COLO668 (cell line): Measurements from ENCODE around the gene RNU1-3.
"Not testable (repeated sequence)": the region's sequence is repeated elsewhere in the genome, so short reads cannot be mapped to it uniquely, and the experiment has no call there.

Experiments
- DNase-seq: peaks from one replicate; lab custom pipeline; 2025; ENCODE audit not compliant: unreplicated experiment; lab: John Stamatoyannopoulos, UW

RNU1-3 gene

DNA sequence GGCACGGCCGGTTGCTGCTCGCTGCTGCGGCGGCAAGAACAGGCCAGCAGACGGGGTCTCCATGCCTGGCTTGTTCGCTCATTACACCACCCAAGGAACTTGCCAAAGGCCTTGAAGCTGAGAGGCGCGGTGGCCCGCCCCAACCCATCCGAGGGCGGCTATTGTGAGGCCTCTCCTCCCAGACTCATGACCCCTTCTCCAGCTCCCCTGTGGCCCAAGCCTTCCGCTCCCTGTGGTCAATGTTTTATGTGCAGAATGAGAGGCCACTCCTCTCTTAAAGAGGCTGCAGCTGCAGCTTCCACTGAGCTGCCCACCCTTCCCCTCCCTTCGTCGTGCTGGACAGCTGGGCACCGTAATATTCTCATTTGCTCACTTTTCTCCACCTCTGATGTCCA lies 27.6 kb upstream of the RNU1-3 start:
- not testable (repeated sequence) for DNase-seq

DNA sequence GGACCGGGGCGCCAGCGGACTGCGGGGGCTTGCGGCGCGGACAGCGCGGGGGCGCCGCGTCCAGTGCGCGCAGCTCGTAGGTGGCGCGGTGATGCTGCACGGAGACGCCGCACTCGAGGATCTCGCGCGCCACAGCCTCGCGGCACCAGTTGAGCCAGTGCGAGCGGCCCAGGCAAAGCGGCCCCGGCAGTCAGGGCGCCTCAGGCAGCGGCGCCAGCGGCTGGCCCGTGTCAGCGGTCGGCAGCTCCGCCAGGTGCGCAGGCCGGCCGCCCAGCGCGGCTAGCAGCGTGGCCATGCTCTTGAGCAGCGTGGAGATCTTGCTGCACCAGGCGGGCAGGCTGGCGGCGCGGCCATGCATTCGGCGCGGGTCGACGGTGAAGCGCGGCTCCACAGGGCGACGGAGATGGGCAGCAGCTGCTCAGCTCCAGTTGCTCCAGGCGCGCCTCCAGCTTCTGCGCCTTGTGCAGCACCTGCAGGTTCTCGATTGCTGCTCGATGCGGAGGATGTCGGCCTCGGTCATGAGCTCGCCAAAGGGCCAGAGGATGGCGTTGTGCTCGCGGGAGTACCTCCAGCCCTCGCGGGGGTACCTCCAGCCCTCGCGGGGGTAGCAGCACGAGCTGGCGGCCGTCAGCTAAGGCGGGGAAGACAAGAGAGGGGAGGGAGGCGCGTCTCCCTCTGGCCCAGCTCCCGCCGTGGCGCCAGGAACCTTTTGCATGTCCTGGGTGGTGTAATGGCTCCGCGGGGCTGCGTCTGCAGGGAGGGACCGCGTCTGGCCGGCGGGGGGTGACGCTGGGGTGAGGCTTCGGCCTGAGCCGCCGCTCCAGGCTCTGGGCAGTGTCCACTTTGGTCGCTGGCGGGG lies 26.9 kb upstream of the RNU1-3 start:
- not testable (repeated sequence) for DNase-seq

DNA sequence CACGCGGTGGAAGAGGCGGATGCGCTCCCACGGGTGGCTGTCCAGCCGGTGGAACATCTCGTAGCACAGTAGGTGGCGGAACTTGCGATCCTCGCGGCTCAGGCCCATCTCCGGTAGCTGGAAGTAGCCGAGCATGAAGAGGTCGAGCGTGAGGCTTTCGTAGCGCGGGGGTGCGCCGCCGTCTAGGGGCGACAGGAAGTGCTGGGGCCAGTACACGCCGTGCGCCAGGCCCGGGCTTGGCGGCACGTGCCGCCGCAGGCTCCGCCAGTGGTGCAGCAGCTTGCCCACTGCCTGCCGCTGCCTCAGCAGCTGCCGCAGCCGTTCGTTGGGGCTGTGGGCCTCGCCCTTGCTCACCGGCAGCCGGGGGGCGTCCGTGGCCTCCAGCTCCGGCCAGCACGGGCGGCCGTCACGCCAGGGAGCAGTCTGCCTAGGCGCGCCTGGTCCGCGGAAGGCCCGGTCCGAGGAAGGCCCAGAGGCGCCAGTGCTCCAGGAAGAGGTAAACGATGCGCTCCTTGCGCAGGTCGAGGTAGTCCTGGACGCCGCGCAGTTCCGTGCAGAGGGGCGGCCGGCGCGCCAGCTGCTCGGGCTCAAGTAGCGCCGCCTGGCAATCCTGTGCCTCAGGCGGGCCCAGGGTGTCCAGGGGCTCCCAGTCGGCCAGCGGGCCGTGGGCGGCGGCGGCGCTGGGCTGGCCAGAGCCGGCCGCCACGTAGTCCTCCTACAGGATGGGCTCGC lies 26.1 kb upstream of the RNU1-3 start:
- not testable (repeated sequence) for DNase-seq

DNA sequence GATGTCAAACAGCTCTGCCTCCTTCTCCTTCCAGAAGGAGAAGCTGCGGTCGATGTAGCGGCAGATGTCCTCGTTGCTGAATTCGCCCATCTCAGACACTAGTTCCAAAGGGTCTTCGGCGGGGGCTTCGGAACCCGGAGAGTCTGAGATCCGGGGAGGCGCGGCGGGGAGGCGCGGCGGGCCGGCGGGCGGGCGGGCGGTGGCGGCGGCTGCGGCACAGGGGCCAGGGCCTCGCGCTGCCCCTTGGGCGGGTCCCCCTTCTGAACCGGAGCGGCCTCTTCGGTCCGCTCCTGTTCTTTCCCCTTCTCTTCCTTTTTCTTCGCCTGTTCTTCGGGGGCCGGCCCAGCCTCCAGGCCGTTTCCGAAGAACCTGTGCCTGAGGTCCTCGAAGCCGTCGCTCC lies 25.5 kb upstream of the RNU1-3 start:
- not testable (repeated sequence) for DNase-seq

DNA sequence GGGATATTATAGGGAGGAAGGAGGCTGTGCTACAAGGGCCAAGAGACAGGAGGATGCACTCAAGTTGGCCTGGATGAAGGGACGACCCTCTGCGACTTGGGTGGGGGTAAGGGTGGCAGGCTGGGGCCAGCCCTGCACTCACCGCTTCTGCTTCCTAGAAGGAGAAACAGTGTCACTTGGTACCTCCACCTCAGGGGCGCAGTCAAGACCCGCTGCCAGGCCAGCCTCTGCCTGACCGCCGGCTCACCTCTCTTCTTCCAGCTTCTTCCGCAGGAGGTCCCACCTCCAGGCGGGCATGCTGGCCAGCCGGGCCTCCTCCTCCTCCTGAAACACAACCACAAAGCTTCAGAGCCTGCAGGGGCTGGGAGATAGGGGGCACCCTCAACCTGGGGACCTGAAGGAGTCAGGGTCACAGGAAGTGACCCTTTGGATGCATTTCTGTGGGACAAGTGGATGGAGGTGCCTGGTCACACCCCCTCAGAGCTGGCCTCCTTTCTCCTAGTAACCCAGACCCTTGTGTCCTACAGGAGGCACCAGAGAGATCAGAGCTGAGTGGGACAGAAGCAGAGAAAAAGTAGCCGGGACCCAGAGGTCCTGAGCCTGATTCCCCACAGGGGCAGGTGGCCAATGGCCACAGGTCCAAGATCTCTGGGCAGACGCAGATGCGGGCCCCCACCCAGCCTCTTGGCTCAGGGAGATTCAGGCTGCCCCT lies 24.4 kb upstream of the RNU1-3 start:
- not testable (repeated sequence) for DNase-seq

DNA sequence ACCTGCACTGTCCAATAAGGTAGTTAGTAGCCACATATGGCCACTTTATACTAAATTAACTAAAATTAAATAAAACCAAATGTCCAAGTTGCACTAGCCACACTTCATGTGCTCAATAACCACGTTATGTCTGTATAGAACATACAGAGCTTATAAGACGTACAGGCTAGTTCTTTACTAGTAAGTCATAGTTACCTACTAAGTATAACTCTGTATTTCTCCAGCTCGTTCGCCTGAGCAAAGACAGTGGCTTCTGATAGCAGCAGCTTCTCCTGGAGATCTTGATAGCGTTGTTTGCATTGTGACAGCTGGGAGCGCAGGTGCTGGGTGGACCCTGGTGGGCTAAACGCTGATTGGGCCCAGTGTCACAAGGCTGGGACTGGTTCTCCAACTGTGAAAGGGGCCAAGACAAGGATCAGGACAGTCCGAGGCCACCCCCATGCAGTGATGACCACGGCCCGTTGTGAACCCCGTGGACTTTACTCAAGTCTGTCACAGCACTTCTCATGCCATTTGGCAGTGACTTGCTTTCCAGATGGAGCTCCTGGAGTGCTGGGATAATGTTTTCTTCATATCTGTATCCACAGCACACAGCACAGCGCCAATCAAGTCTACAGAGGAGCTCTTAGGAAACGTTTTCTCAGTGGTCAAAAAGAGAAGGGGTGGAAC lies 20.5 kb upstream of the RNU1-3 start:
- not testable (repeated sequence) for DNase-seq

DNA sequence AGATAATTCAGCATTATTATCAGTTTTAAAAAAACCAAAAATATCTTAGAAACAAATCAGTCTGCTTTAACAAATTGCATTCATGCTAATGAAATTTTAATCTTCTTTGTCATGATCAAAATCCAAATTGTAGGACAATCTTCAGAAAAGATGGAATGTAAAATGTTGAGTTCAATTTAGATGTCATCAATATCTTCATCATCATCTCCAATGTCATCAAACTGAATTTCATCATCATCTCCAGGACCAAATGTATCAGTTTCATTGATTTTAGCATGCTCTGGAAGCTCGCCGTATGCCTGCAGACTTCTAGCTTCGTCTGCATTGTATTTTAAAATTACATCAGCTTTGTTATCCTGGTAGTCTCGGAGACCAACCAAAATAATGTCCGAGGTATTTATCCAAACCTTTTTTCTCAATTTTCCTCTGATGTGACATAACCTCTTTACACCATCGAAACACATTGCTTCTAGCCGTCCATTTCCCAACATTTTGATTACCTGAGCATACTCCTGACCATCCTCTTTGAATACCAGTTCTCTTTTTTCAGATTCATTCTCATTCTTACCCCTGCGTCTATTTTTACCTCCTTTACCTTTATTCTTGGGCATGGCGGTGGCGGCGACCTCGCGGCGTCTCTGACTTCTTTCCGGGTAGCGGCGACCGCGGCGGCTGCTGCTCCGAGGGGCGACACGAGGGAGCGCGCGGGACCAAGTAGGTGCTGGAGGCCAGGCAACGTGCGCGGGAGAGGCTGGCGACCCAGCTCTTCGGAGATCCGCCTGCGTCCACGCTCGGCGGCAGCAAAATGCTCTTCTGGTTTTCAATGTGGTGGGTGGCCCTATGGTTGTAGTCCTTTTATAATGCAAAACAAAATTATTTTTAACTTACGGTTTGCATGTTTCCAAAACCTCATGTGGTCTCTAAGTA lies 19.0 kb upstream of the RNU1-3 start:
- DNase-seq = not testable (repeated sequence)

DNA sequence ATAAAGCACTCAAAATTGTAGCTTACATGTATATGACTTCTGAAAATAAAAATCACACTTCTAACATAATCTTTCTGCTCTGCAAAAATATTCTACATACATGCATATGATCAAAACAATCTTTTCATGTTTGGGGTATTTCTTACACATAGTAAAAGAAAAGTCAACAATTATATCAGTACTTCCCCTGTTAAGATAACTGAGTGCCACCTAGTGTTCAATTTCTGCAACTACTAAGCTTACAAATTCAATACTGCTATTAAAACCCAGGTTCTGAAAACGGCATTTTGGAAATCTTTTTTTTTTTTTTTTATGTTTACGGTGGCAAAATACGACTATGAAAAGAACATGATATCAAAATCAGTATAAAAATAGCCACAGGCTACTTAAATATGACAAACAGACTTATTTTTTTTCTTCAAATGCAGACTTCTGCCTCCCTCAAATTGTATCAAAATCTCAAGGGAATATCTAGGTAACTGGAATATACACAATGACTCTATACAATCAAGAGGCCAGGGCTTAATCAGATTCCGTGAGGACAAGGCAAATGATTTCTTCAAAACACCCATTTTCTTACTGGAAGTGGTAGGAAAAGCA lies 18.1 kb upstream of the RNU1-3 start:
- DNase-seq = not testable (repeated sequence)

DNA sequence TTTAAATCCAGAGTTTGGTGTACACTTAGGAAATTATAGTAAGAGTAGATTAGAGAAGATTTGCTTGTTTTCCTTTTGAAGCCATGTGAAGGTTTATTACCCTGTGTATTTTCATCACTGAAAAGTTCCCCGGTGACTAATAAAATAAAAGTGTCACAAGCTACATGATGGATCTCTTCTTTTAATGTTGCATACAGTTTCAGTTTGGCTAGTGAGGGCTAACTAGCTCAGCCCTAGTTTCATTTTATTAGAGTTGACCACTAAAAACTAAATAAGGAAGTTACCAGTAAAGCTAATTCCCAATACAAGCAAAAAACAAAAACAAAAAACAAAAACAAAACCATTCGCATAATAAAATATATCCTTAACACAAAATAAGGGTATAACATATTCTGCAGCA lies 17.4 kb upstream of the RNU1-3 start:
- DNase-seq = not testable (repeated sequence)

DNA sequence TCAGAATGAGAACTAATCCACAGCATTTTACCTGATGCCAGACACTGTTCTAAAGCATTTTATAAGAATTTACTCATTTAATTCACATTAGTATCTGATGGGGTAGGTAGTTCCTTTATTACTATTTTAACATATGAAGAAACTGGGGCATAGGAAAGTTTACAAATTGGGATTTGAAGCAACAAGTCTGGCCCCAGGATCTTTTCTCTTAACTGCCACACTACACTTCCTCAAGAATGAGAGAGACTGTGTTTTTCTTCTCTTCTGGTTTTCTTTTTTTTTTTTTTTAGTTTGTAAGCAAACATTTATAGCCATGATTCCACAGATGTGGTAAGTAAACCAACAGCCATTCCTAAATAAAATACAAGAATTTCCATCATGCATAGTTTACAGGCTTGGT lies 16.1 kb upstream of the RNU1-3 start:
- DNase-seq = not testable (repeated sequence)

DNA sequence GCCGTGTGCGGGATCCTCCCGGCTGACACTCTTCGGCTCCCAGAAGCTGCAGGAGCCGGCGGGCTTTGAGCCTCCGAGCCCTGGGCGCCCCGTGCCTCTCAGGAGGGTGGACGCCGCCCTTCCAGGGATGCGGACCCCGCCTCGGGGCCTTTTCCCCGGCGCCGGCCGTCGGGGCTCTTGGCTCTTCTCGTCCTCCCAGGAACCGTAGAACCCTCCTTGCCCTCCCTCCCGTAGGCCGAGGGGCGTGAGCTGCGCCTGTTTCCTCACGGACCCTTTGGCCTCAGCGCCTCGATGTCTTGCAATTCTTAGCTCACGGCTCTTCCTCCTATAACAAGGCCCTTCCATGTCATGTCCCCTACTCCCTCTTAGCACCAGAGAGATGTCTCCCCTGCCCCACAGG lies 13.6 kb upstream of the RNU1-3 start:
- DNase-seq = not testable (repeated sequence)

DNA sequence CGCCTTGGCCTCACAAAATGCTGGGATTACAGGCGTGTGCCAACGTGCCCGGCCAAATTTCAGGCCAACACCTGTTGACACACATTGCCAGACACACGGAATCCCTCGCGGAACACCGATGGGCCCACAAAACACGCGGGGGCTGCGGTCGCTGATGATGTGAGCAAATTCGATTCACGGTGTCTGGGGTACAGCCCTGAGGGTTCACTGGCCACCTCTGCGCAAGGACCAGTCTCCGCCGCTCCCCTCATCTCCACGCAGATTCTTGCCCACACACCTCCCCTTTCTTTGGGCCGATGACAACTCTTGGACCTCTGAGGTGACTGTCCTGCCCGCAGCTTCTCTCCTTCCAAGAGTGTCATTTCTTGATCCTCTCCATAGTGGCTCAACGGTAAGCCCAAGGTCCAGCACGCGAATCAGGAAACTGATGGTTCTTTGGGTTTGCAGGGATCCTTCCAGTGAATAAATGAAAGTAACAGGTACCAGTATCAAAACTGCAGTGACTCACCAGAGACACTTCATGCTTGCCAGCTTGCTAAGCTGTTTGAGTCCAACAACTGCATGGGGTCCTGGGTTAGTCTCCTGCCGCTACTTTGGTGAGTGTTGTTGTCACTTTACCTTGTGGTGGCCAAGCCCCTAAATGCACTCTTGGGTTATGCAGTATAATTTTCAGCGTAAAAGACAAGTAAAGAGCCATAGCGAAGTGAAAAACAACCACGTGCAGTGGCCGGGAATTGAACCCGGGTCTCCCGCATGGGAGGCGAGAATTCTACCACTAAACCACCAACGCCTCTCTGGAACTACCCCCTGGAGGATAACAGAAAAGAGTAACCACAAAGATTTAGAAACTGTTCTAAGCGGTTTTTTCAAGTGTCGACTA lies 11.0 kb upstream of the RNU1-3 start:
- DNase-seq = no peak

DNA sequence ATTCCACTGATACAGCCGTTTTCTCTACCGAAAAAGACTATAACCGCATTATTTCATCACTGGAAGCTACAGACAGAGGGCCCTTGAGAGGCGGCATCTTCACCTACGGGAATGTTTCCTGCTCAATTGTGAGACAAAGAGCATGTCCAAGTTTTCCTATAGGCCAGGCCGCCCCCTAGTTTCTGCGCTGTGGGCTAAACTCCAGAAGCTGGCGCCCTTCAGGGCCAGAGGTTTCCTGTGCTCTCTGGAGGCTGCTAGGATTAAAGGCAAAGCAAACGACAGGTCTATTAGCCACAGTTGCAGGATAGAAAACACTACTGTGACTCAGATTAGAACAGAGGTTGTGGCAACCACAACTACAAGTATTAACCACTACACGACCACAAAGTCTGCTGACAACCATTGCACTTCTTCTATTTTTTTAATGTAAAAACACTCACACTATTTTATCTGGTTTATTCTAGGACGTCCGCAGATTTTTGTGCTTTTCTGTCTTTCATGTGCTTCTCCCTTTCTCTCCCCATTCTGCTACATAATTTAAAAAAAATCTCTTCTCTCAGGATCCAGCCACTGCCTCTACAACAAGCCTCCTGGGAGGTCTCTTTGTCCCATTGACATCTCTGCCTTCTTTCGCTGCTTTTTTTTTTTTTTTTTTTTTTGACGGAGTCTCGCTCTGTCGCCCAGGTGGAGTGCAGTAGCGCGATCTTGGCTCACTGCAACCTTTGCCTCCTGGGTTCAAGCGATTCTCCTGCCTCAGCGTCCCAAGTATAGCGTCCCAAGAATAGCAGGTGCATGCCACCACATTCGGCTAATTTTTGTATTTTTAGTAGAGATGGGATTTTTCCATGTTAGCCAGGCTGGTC lies 10.1 kb upstream of the RNU1-3 start:
- not testable (repeated sequence) for DNase-seq

DNA sequence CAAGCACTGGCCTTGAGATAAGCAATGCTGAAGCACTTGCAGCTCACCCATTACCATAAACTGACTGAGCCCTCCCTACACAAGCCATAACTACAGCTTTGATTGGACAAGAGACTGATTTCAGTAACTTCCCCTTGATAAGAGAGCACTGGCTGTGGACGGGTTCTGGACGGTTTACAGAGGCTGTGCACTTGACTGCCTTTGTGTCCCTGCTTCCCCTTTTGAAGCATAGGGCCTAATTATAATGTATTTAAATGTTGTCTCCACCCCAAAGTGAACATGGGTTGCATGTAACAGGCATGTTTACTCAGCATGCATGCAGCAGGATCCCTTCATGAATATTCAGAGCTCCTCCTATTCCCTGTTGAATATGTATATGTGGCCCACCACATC lies 8.4 kb upstream of the RNU1-3 start:
- not testable (repeated sequence) for DNase-seq

DNA sequence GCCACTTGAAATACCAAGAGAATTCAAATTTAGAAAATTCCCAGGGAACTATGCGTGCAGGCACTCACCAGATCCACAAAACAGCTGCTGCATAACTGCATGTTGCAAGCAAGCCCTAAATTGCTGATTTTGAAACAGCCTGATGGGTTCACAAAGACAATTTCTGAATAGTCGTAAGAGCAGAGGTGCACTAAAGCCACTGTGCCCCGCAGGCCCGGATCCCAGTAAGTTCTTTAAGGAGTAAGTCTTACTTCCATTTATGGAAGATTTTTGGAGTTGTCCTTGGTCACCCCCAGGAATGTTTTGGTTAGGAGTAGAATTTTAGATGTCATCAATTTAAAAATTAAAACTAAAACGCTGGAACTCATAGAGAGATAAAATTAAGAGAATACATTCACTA lies 7.2 kb upstream of the RNU1-3 start:
- not testable (repeated sequence) for DNase-seq

DNA sequence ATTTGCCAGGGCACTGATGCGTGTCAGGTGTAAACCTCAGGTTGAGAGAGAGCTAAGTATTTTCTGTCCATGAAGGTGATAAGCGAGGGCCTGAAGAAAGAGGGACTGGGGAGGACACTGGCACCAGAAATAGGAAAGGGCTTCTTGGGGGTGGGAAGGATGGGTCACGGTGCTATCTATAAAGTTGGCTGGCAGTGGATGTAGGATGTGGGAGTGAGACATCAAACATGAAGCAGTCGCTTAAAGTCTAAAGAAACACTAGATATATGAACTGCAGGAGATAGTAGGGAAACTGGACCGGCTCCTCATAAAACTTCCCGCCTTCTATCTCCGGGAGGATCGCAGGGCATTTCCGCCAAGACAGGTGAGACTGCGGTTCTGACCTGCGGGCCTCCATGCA lies 912 bp downstream of the RNU1-3 start:
- not testable (repeated sequence) for DNase-seq

DNA sequence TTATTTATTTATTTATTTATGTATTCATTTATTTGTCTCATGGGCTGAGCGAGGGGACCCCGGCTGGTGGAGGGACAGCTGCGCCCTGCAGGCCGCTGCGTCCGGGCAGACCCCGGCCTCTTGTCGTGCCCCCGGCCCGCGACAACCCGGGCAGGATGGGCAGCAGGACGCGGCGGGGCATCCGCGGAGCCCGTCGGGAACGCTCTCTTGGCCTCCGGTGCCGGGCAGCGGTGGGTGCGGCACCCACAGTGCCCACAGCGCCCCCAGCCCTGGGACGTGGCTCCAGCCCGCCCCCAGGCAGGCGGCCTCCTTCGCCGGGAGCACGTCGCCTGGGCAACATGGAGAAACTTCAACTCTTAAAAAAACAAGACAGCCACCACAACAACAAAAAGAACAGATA lies 8.5 kb downstream of the RNU1-3 start:
- DNase-seq = not testable (repeated sequence)
